CD4-positive, alpha-beta T cell treated with Interleukin-1 beta for 1 hour (primary cell): ENCODE measurements around the gene MED13L.
A peak's percentile ranks its signal among the peaks of the same experiment; 100 is the strongest.

Source experiments
- DNase-seq, 2 donors: peaks; one replicate each; pipeline ENCODE4 v3.0.0-alpha.2; 2020 to 2022

Gene MED13L

GRCh38 chr12:116179384-116179783, 98.1 kb downstream of the MED13L start:
- DNase-seq = no peak

GRCh38 chr12:116177017-116177416, 100.5 kb downstream of the MED13L start:
- no peak for DNase-seq

GRCh38 chr12:116174904-116175303, 102.6 kb downstream of the MED13L start:
- DNase-seq = no peak

GRCh38 chr12:116174006-116174405, 103.5 kb downstream of the MED13L start:
- DNase-seq = no peak

GRCh38 chr12:116172224-116172849, 105.2 kb downstream of the MED13L start:
- peak in 1 of 2 donors; percentile 4 for DNase-seq

- no peak for DNase-seq
Measured at GRCh38 chr12:116171549-116171948, 105.9 kb downstream of the MED13L start.

GRCh38 chr12:116169071-116169470, 108.4 kb downstream of the MED13L start:
- DNase-seq = no peak

GRCh38 chr12:116166306-116166705, 111.2 kb downstream of the MED13L start:
- no peak for DNase-seq

GRCh38 chr12:116165036-116165425, 112.5 kb downstream of the MED13L start:
- no peak for DNase-seq

GRCh38 chr12:116164250-116165035, 113.0 kb downstream of the MED13L start:
- DNase-seq = no peak

- no peak for DNase-seq
Measured at GRCh38 chr12:116162071-116162470, 115.4 kb downstream of the MED13L start.

- DNase-seq = no peak
Measured at GRCh38 chr12:116161588-116161987, 115.9 kb downstream of the MED13L start.

- DNase-seq = no peak
Measured at GRCh38 chr12:116160883-116161458, 116.5 kb downstream of the MED13L start.

- DNase-seq = no peak
Measured at GRCh38 chr12:116160231-116160630, 117.3 kb downstream of the MED13L start.

GRCh38 chr12:116159593-116160200, 117.8 kb downstream of the MED13L start:
- no peak for DNase-seq

- no peak for DNase-seq
Measured at GRCh38 chr12:116159175-116159574, 118.3 kb downstream of the MED13L start.

- no peak for DNase-seq
Measured at GRCh38 chr12:116157845-116158267, 119.6 kb downstream of the MED13L start.

GRCh38 chr12:116156614-116157013, 120.9 kb downstream of the MED13L start:
- DNase-seq = no peak

GRCh38 chr12:116155383-116155782, 122.1 kb downstream of the MED13L start:
- no peak for DNase-seq

GRCh38 chr12:116153983-116154382, 123.5 kb downstream of the MED13L start:
- DNase-seq = no peak

- no peak for DNase-seq
Measured at GRCh38 chr12:116153113-116153512, 124.4 kb downstream of the MED13L start.

GRCh38 chr12:116152268-116152667, 125.2 kb downstream of the MED13L start:
- no peak for DNase-seq

GRCh38 chr12:116150452-116150851, 127.0 kb downstream of the MED13L start:
- no peak for DNase-seq

- DNase-seq = no peak
Measured at GRCh38 chr12:116150001-116150400, 127.5 kb downstream of the MED13L start.
